PC-3 (cell line): ENCODE measurements around the gene TPTE2.

ENCODE experiments used
- CTCF ChIP-seq: fragments of 300-600 bp; sonication (generic); conservative IDR thresholded peaks from 2 replicates; pipeline ENCODE4 v1.5.1; 2017; ENCODE audit warnings: antibody characterized with exemption, low read depth, mild to moderate bottlenecking, low read length
- EZH2 ChIP-seq: fragments of 300-600 bp; sonication (generic); IDR thresholded peaks from one replicate; pipeline ENCODE4 v1.6.1; 2017; ENCODE audit warnings: antibody characterized with exemption, mild to moderate bottlenecking, low read length; ENCODE audit not compliant: unreplicated experiment

- TF ChIP-seq CTCF = peak; percentile 38; the same call in 1 of the 2 replicates
- no peak for TF ChIP-seq EZH2
These were observed 40.7 kb upstream of the TPTE2 start for GRCh38 chr13:19601749-19602725.
